Vagina (tissue), 2 donors: ENCODE data around the gene SPINDOC. TPM values are rescaled to one million over a fixed set of nuclear protein-coding genes. Genes with fewer than 3 reads are reported as not detected.

Experiments
- DNase-seq, 2 donors: peaks; one replicate each; pipeline ENCODE4 v3.0.0-alpha.2; 2017; ENCODE audit errors: extremely low spot score in 2 of 2
- H3K27ac ChIP-seq: fragments of 200-600 bp; sonication (generic); one replicate; pipeline ENCODE4 v1.5.1; 2019
- H3K27me3 ChIP-seq: fragments of 200-600 bp; sonication (generic); one replicate; pipeline ENCODE4 v1.5.1; 2019
- H3K36me3 ChIP-seq, 2 donors: fragments of 200-600 bp; sonication (generic); one replicate each; pipeline ENCODE4 v1.5.1; 2017 to 2019
- H3K4me1 ChIP-seq: fragments of 200-600 bp; sonication (generic); one replicate; pipeline ENCODE4 v1.5.1; 2019
- H3K4me3 ChIP-seq, 2 donors: fragments of 200-600 bp; sonication (generic); 1 replicate in 1 of 2; 2 replicates in 1 of 2; pipeline ENCODE4 v1.5.1; 2016 to 2019
- H3K9me3 ChIP-seq: fragments of 200-600 bp; sonication (generic); one replicate; pipeline ENCODE4 v1.5.1; 2019
- CTCF ChIP-seq, 3 experiments: fragments of 450-650 bp in 2 of 3; fragments of 200-600 bp in 1 of 3; sonication (generic) in 1 of 3; IDR thresholded peaks; one replicate each; pipeline ENCODE4 v1.5.1; 2017 to 2019; ENCODE audit warnings: antibody characterized with exemption in 3 of 3, mild to moderate bottlenecking in 2 of 3, moderate library complexity in 2 of 3
- POLR2A ChIP-seq, 2 donors: fragments of 450-650 bp; IDR thresholded peaks; one replicate each; pipeline ENCODE4 v1.6.1; 2017; ENCODE audit warnings: antibody characterized with exemption in 2 of 2, mild to moderate bottlenecking in 2 of 2, moderate library complexity in 2 of 2
- POLR2AphosphoS5 ChIP-seq, 2 donors: sonication (generic); formaldehyde crosslinking; IDR thresholded peaks; one replicate each; pipeline ENCODE4 v1.9.0; 2017; ENCODE audit warnings: antibody characterized with exemption in 2 of 2, mild to moderate bottlenecking in 2 of 2, low read depth in 1 of 2; ENCODE audit not compliant: insufficient read depth in 1 of 2
- intact Hi-C: fragments of 100-400 bp; cut with DNase I; formaldehyde crosslinking; loops from one replicate; pipeline ENCODE4 v1.15.1; 2023
- total RNA-seq: library from RNA; depleted of rRNA; stranded (reverse); fragments of >200 nt; gene quantifications from one replicate; pipeline ENCODE4 v1.2.3, GENCODE V29; 2016

The SPINDOC gene
- total RNA-seq, 1 donor from 2014 or later = 6.6 TPM

- H3K27me3 ChIP-seq = no peaks in the 10 kb centered on the region
- H3K36me3 ChIP-seq = no peaks in the 10 kb centered on the region
- no peak overlapping the region for H3K4me3 ChIP-seq
- H3K27ac ChIP-seq = no peak overlapping the region
- intact Hi-C loops = no loop called here
- peaks cover 7% of the 10 kb centered on the region for H3K9me3 ChIP-seq
- no peak for TF ChIP-seq POLR2AphosphoS5 (IDR thresholded peaks at IDR 0.05; ENCODE audit: insufficient read depth in 1 of 2, low read depth in 1 of 2)
- DNase-seq = no peak
- H3K4me1 ChIP-seq = no peaks in the 10 kb centered on the region
These were observed 21.6 kb upstream of the SPINDOC start for GRCh38 chr11:63791495-63792167.

- H3K27me3 ChIP-seq = no peaks in the 10 kb centered on the region
- no peak overlapping the region for H3K4me3 ChIP-seq
- peaks cover 7% of the 10 kb centered on the region for H3K9me3 ChIP-seq
- H3K36me3 ChIP-seq = no peaks in the 10 kb centered on the region
- TF ChIP-seq POLR2AphosphoS5 (IDR thresholded peaks at IDR 0.05; ENCODE audit: insufficient read depth in 1 of 2, low read depth in 1 of 2) (no peak), POLR2A (IDR thresholded peaks at IDR 0.05) (no peak), CTCF (IDR thresholded peaks at IDR 0.05) (no peak)
- intact Hi-C loops = no loop called here
- DNase-seq = no peak
- no peaks in the 10 kb centered on the region for H3K4me1 ChIP-seq
- H3K27ac ChIP-seq = no peak overlapping the region
These were observed 20.1 kb upstream of the SPINDOC start for GRCh38 chr11:63793161-63793560.

GRCh38 chr11:63795066-63795465 is 18.2 kb upstream of the SPINDOC start:
- Histone ChIP-seq H3K9me3 (peaks cover 7% of the 10 kb centered on the region), H3K4me1 (no peaks in the 10 kb centered on the region), H3K27me3 (no peaks in the 10 kb centered on the region), H3K27ac (no peak overlapping the region), H3K36me3 (no peaks in the 10 kb centered on the region), H3K4me3 (no peak overlapping the region)
- intact Hi-C loops = no loop called here
- no peak for DNase-seq
- TF ChIP-seq POLR2AphosphoS5 (IDR thresholded peaks at IDR 0.05; ENCODE audit: insufficient read depth in 1 of 2, low read depth in 1 of 2) (no peak), CTCF (IDR thresholded peaks at IDR 0.05) (no peak), POLR2A (IDR thresholded peaks at IDR 0.05) (no peak)

GRCh38 chr11:63800921-63801320 is 12.3 kb upstream of the SPINDOC start:
- Histone ChIP-seq H3K4me1 (peaks cover 21% of the 10 kb centered on the region), H3K9me3 (no peaks in the 10 kb centered on the region), H3K4me3 (no peak overlapping the region), H3K27me3 (no peaks in the 10 kb centered on the region), H3K36me3 (no peaks in the 10 kb centered on the region), H3K27ac (no peak overlapping the region)
- intact Hi-C loops = no loop called here
- TF ChIP-seq CTCF (IDR thresholded peaks at IDR 0.05) = no peak
- no peak for TF ChIP-seq POLR2AphosphoS5 (IDR thresholded peaks at IDR 0.05; ENCODE audit: insufficient read depth in 1 of 2, low read depth in 1 of 2)
- no peak for TF ChIP-seq POLR2A (IDR thresholded peaks at IDR 0.05)
- no peak for DNase-seq

- TF ChIP-seq POLR2A (IDR thresholded peaks at IDR 0.05) (no peak), POLR2AphosphoS5 (IDR thresholded peaks at IDR 0.05; ENCODE audit: insufficient read depth in 1 of 2, low read depth in 1 of 2) (peak in 1 of 2 donors; percentile 76), CTCF (IDR thresholded peaks at IDR 0.05) (no peak)
- Histone ChIP-seq H3K27ac (peak overlapping the region; percentile 50), H3K4me3 (no peak overlapping the region), H3K4me1 (peaks cover 21% of the 10 kb centered on the region), H3K9me3 (no peaks in the 10 kb centered on the region), H3K36me3 (no peaks in the 10 kb centered on the region), H3K27me3 (no peaks in the 10 kb centered on the region)
- intact Hi-C loops = no loop called here
- DNase-seq = no peak
These were observed 10.4 kb upstream of the SPINDOC start for GRCh38 chr11:63802637-63803414.
